ENCODE results near the gene WDR64. TPM values are rescaled to one million over a fixed set of nuclear protein-coding genes. Genes with fewer than 3 reads are reported as not detected.

Gene WDR64
- total and polyA plus RNA-seq, 2 of the 13 experiments (the other 11 are each of a cell fraction or from before 2014, with no cell fraction given) = not detected

DNA sequence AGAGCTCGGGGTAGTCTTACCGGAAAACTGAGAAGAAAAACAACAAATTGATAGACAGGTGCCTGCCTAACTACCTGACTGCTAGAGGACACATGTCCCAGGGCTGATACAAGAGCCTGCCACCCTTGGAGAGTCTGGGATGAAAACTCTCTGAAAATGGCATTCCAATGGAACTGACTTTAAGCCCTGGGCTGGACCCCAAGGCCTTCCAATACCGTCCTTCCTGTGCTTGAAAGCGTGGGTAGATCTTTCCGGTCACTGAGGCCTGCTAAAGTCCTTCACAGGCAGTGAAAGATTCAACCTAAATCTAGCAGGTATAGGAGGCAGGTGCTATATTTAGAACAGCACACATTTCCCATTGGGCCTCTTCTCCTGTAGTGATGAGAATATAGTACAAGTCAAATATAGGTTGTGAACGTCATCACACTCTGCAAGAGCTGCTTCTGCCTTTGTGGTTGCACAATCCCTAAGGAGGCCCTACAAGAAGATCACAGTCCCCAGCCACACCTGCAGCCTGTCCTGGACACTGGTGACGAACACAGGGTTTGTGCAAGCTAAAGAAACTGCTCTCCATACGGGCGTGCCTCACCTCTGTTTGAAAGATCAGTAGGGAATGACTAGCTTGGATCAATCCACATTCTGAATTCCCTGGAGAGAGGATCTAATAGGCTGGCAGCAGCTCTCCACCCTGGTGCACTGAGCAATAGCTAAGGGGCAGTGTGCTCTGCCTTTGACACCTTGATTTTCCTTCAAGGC lies 11.0 kb upstream of the WDR64 start (continued):
- no peak for TF ChIP-seq PRDM10 (CRISPR knock-in tag; IDR thresholded peaks at IDR 0.05; ENCODE audit: low read depth)
- 0 out of 2 replicates have a peak, but pooled peaks have one; percentile 33 for TF ChIP-seq ZNF816 (CRISPR knock-in tag; IDR thresholded peaks at IDR 0.05; ENCODE audit: borderline replicate concordance)
- TF ChIP-seq ZUFSP (CRISPR knock-in tag; IDR thresholded peaks at IDR 0.05; ENCODE audit: borderline replicate concordance) = no peak
- TF ChIP-seq KDM2A (CRISPR knock-in tag; IDR thresholded peaks at IDR 0.05; ENCODE audit: borderline replicate concordance, low read depth) = 0 out of 2 replicates have a peak, but pooled peaks have one; percentile 37
- TF ChIP-seq, protein P1, sequence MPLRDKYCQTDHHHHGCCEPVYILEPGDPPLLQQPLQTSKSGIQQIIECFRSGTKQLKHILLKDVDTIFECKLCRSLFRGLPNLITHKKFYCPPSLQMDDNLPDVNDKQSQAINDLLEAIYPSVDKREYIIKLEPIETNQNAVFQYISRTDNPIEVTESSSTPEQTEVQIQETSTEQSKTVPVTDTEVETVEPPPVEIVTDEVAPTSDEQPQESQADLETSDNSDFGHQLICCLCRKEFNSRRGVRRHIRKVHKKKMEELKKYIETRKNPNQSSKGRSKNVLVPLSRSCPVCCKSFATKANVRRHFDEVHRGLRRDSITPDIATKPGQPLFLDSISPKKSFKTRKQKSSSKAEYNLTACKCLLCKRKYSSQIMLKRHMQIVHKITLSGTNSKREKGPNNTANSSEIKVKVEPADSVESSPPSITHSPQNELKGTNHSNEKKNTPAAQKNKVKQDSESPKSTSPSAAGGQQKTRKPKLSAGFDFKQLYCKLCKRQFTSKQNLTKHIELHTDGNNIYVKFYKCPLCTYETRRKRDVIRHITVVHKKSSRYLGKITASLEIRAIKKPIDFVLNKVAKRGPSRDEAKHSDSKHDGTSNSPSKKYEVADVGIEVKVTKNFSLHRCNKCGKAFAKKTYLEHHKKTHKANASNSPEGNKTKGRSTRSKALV (CRISPR knock-in tag; IDR thresholded peaks at IDR 0.05) = no peak
- TF ChIP-seq RAD51 (IDR thresholded peaks at IDR 0.05; ENCODE audit: borderline replicate concordance) = no peak
- TF ChIP-seq ZSCAN25 (CRISPR knock-in tag; IDR thresholded peaks at IDR 0.05) = peak; percentile 79
- TF ChIP-seq, protein P2, sequence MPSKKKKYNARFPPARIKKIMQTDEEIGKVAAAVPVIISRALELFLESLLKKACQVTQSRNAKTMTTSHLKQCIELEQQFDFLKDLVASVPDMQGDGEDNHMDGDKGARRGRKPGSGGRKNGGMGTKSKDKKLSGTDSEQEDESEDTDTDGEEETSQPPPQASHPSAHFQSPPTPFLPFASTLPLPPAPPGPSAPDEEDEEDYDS (CRISPR knock-in tag; IDR thresholded peaks at IDR 0.05) = peak; percentile 34; the same call in 1 of the 2 replicates
- TF ChIP-seq ZNF605 (CRISPR knock-in tag; IDR thresholded peaks at IDR 0.05) = no peak; the same call in 1 of the 2 replicates
- TF ChIP-seq ZEB1 (IDR thresholded peaks at IDR 0.05; ENCODE audit: insufficient replicate concordance, low read depth) = peak; percentile 34
- no peak for TF ChIP-seq BRCA1 (CRISPR knock-in tag; IDR thresholded peaks at IDR 0.05)
- TF ChIP-seq ZNF510 (CRISPR knock-in tag; IDR thresholded peaks at IDR 0.05; ENCODE audit: low read depth) = peak; percentile 80; the same call in 1 of the 2 replicates
- TF ChIP-seq ELF3 (CRISPR knock-in tag; IDR thresholded peaks at IDR 0.05) = no peak
- TF ChIP-seq AHDC1 (CRISPR knock-in tag; IDR thresholded peaks at IDR 0.05; ENCODE audit: borderline replicate concordance) = peak; percentile 45; the same call in 1 of the 2 replicates
